Left ventricle myocardium inferior (tissue), 1 donor: ENCODE data around the gene PLA2G2C. TPM values are rescaled to one million over a fixed set of nuclear protein-coding genes. Genes with fewer than 3 reads are reported as not detected.

Experiments used
- DNase-seq: peaks from one replicate; pipeline ENCODE4 v3.0.0-alpha.2; 2020
- H3K27ac ChIP-seq: fragments of 200-600 bp; replicated peaks from 2 replicates; pipeline ENCODE4 v1.8.0; 2021
- H3K27me3 ChIP-seq: fragments of 200-600 bp; 2 replicates; pipeline ENCODE4 v1.8.0; 2021; ENCODE audit warnings: low read depth
- H3K36me3 ChIP-seq: fragments of 200-600 bp; 2 replicates; pipeline ENCODE4 v1.8.0; 2021
- H3K4me1 ChIP-seq: fragments of 200-600 bp; 2 replicates; pipeline ENCODE4 v1.8.0; 2021
- H3K4me3 ChIP-seq: fragments of 200-600 bp; 2 replicates; pipeline ENCODE4 v1.8.0; 2021; ENCODE audit warnings: mild to moderate bottlenecking, moderate library complexity
- H3K9me3 ChIP-seq: fragments of 200-600 bp; replicated peaks from 2 replicates; pipeline ENCODE4 v1.8.0; 2021
- intact Hi-C: fragments of 100-400 bp; cut with micrococcal nuclease; formaldehyde crosslinking; loops from one replicate; pipeline ENCODE4 v1.11.0; 2022
- total RNA-seq: library from RNA; stranded (reverse); fragmentation: NEBNext Ultra II Directional; extraction: Animal tissue kit (Norgen Biotek cat#: 25700); gene quantifications from one replicate; pipeline ENCODE4 v1.2.1, GENCODE V29; 2021
- TF ChIP-seq, protein P1 (sequence below): fragments of 200-600 bp; IDR thresholded peaks from 2 replicates; pipeline ENCODE4 v1.8.0; 2021; ENCODE audit warnings: antibody characterized with exemption, mild to moderate bottlenecking, borderline replicate concordance
- donor health status: DM: no; HTN: yes; CAD: no; lungs with severe emphysema.

The PLA2G2C gene
- total RNA-seq, 1 donor from 2014 or later = not detected

- Histone ChIP-seq H3K4me3 (peak overlapping the region; percentile 33), H3K4me1 (peaks cover 11% of the 10 kb centered on the region), H3K27me3 (peaks cover 75% of the 10 kb centered on the region), H3K27ac (no peak overlapping the region), H3K36me3 (no peaks in the 10 kb centered on the region), H3K9me3 (no peaks in the 10 kb centered on the region)
- intact Hi-C loops = loop anchor here (5.0 kb wide), 1 partner anchor 279 kb away; no protein-coding TSS in a partner anchor
- TF ChIP-seq, protein P1, sequence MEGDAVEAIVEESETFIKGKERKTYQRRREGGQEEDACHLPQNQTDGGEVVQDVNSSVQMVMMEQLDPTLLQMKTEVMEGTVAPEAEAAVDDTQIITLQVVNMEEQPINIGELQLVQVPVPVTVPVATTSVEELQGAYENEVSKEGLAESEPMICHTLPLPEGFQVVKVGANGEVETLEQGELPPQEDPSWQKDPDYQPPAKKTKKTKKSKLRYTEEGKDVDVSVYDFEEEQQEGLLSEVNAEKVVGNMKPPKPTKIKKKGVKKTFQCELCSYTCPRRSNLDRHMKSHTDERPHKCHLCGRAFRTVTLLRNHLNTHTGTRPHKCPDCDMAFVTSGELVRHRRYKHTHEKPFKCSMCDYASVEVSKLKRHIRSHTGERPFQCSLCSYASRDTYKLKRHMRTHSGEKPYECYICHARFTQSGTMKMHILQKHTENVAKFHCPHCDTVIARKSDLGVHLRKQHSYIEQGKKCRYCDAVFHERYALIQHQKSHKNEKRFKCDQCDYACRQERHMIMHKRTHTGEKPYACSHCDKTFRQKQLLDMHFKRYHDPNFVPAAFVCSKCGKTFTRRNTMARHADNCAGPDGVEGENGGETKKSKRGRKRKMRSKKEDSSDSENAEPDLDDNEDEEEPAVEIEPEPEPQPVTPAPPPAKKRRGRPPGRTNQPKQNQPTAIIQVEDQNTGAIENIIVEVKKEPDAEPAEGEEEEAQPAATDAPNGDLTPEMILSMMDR = peak; percentile 86
- peak; percentile 48 for DNase-seq
Observed at GRCh38 chr1:20212685-20213331, 26.5 kb upstream of the PLA2G2C start.

GRCh38 chr1:20212085-20212684 is 25.9 kb upstream of the PLA2G2C start:
- Histone ChIP-seq H3K4me1 (peaks cover 11% of the 10 kb centered on the region), H3K36me3 (no peaks in the 10 kb centered on the region), H3K27me3 (peaks cover 77% of the 10 kb centered on the region), H3K9me3 (no peaks in the 10 kb centered on the region), H3K27ac (no peak overlapping the region), H3K4me3 (no peak overlapping the region)
- intact Hi-C loops = loop anchor here (5.0 kb wide), 1 partner anchor 280 kb away; no protein-coding TSS in a partner anchor
- no peak for DNase-seq
- TF ChIP-seq, protein P1 = no peak

DNA sequence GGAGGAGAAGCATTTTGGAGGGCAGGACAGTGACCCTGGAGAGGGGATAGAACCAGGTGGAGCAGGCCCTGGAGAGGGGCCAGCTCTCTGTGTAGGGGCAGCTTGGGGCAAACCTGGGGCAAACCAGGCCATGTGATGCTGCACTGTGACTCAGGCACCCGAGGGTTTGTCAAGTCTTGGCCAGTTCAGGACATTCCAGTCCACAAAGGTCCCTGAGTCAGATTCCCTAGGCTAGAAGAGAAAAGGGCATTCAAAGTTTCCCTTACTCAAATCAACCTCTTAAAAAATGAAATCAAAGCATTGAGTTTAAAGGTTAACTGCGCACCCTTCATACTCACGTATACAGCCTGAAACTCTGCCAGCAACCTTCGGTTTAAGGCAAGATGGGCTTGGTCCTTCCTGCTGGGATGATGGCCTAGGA is 25.2 kb upstream of the PLA2G2C start:
- Histone ChIP-seq H3K4me3 (no peak overlapping the region), H3K27ac (no peak overlapping the region), H3K27me3 (peaks cover 71% of the 10 kb centered on the region), H3K4me1 (peaks cover 11% of the 10 kb centered on the region), H3K9me3 (no peaks in the 10 kb centered on the region), H3K36me3 (no peaks in the 10 kb centered on the region)
- intact Hi-C loops = loop anchor here (5.0 kb wide), 1 partner anchor 281 kb away; no protein-coding TSS in a partner anchor
- no peak for DNase-seq
- TF ChIP-seq, protein P1 = no peak

- intact Hi-C loops = loop anchor here (5.0 kb wide), 1 partner anchor 281 kb away; no protein-coding TSS in a partner anchor
- H3K27ac ChIP-seq = no peak overlapping the region
- H3K36me3 ChIP-seq = no peaks in the 10 kb centered on the region
- H3K4me1 ChIP-seq = peaks cover 11% of the 10 kb centered on the region
- no peak for DNase-seq
- H3K27me3 ChIP-seq = peaks cover 70% of the 10 kb centered on the region
- H3K4me3 ChIP-seq = no peak overlapping the region
- TF ChIP-seq, protein P1 = no peak
- H3K9me3 ChIP-seq = no peaks in the 10 kb centered on the region
Observed at GRCh38 chr1:20210736-20211460, 24.6 kb upstream of the PLA2G2C start.

GRCh38 chr1:20209471-20209870 is 23.2 kb upstream of the PLA2G2C start:
- intact Hi-C loops = no loop called here
- TF ChIP-seq, protein P1 = no peak
- H3K9me3 ChIP-seq = no peaks in the 10 kb centered on the region

More at GRCh38 chr1:20209471-20209870, 23.2 kb upstream of the PLA2G2C start:
- no peaks in the 10 kb centered on the region for H3K36me3 ChIP-seq
- DNase-seq = no peak
- no peak overlapping the region for H3K27ac ChIP-seq
- no peak overlapping the region for H3K4me3 ChIP-seq
- peaks cover 11% of the 10 kb centered on the region for H3K4me1 ChIP-seq
- H3K27me3 ChIP-seq = peaks cover 67% of the 10 kb centered on the region
